H1 (cell line): ENCODE data around the gene DMAC2. TPM values are rescaled to one million over a fixed set of nuclear protein-coding genes. Genes with fewer than 3 reads are reported as not detected.

ENCODE experiments used
- CHD1 ChIP-seq: IDR thresholded peaks from 2 replicates; pipeline ENCODE4 v1.6.1; 2012; ENCODE audit warnings: low read depth, low read length, improper control_type of control experiment
- CHD2 ChIP-seq: IDR thresholded peaks from 2 replicates; pipeline ENCODE4 v1.6.1; 2012; ENCODE audit warnings: low read length, improper control_type of control experiment
- CHD7 ChIP-seq: fragments of 300-600 bp; sonication (generic); IDR thresholded peaks from 2 replicates; pipeline ENCODE4 v1.7.1; 2012; ENCODE audit warnings: low read length, moderate library complexity, mild to moderate bottlenecking, inconsistent platforms; ENCODE audit not compliant: insufficient replicate concordance
- EGR1 ChIP-seq: IDR thresholded peaks from 2 replicates; pipeline ENCODE4 v1.6.1; 2011; ENCODE audit warnings: low read depth, low read length, borderline replicate concordance
- EZH2 ChIP-seq: fragments of 200-600 bp; sonication (generic); IDR thresholded peaks from 2 replicates; pipeline ENCODE4 v1.7.1; 2012; ENCODE audit warnings: low read depth, mild to moderate bottlenecking, moderate library complexity, low read length, inconsistent platforms; ENCODE audit not compliant: severe bottlenecking
- FOSL1 ChIP-seq: IDR thresholded peaks from 2 replicates; pipeline ENCODE4 v1.6.1; 2011; ENCODE audit warnings: mild to moderate bottlenecking, low read depth, low read length, moderate library complexity; ENCODE audit not compliant: insufficient read depth
- GABPA ChIP-seq: IDR thresholded peaks from 2 replicates; pipeline ENCODE4 v1.6.1; 2011; ENCODE audit warnings: mild to moderate bottlenecking, low read length, moderate library complexity, borderline replicate concordance; ENCODE audit not compliant: insufficient read depth
- RAD21 ChIP-seq, 2 experiments: IDR thresholded peaks in 1 of 2; conservative IDR thresholded peaks in 1 of 2; 2 replicates each; pipeline ENCODE4 v1.6.1; 2011; ENCODE audit warnings: low read depth in 2 of 2, low read length in 2 of 2, improper control_type of control experiment in 1 of 2, inconsistent platforms in 1 of 2, mild to moderate bottlenecking in 1 of 2, moderate library complexity in 1 of 2
- RFX5 ChIP-seq: IDR thresholded peaks from 2 replicates; pipeline ENCODE4 v1.6.1; 2011; ENCODE audit warnings: low read depth, low read length, improper control_type of control experiment, borderline replicate concordance
- SP1 ChIP-seq: IDR thresholded peaks from 2 replicates; pipeline ENCODE4 v1.6.1; 2011; ENCODE audit warnings: low read depth, low read length
- SRF ChIP-seq: IDR thresholded peaks from 2 replicates; pipeline ENCODE4 v1.6.1; 2011; ENCODE audit warnings: mild to moderate bottlenecking, low read depth, low read length, moderate library complexity
- polyA plus RNA-seq, 7 experiments: library from polyadenylated mRNA; depleted of rRNA in 3 of 7; stranded (reverse) in 5 of 7; unstranded in 2 of 7; fragments of >200 nt in 5 of 7; fragments of 200-250 nt in 2 of 7; gene quantifications; 1 replicate in 5 of 7; 2 replicates in 1 of 7; 4 replicates in 1 of 7; pipeline versions ENCODE4 v1.2.1 to v1.2.3, GENCODE V29; 2011 to 2013; ENCODE audit warnings: missing spikeins in 2 of 7, mixed read lengths in 2 of 7
- total RNA-seq: library from RNA; stranded (reverse); fragmentation: NEBNext Ultra II Directional; extraction: Animal tissue kit (Norgen Biotek cat#: 25700); gene quantifications from 2 replicates; pipeline ENCODE4 v1.2.1, GENCODE V29; 2021

Gene DMAC2
- total and polyA plus RNA-seq, 2 of the 8 experiments (the other 6 are each of a cell fraction or from before 2014, with no cell fraction given): 86.8 to 170 TPM

- no peak for TF ChIP-seq CHD7
- no peak for TF ChIP-seq GABPA
- no peak for TF ChIP-seq RAD21 (IDR thresholded peaks at IDR 0.05 in 1 of 2, conservative IDR thresholded peaks at IDR 0.05 in 1 of 2; ENCODE audit: low read depth in 2 of 2, low read length in 2 of 2)
- TF ChIP-seq FOSL1: no peak
- no peak for TF ChIP-seq EGR1
- TF ChIP-seq CHD2: no peak
- TF ChIP-seq EZH2: no peak
- TF ChIP-seq RFX5: no peak
- TF ChIP-seq SRF: no peak
- TF ChIP-seq SP1: no peak
- TF ChIP-seq CHD1: no peak
These were observed 12.6 kb downstream of the DMAC2 start, which contains the start of gene B3GNT8 (continued) for GRCh38 chr19:41426952-41427646.
